Measurements from ENCODE around the gene CD300LD. TPM values are rescaled to one million over a fixed set of nuclear protein-coding genes. Genes with fewer than 3 reads are reported as not detected.
"Not testable (repeated sequence)": the region's sequence is repeated elsewhere in the genome, so short reads cannot be mapped to it uniquely, and the experiment has no call there.

CD300LD gene
- polyA plus RNA-seq, 3 donors = 0.33 to 0.50 (median 0.41) TPM

GRCh38 chr17:74561586-74561985 lies 30.5 kb downstream of the CD300LD start:
- Mint-ChIP-seq H3K4me1 (peaks cover 27% of the 10 kb centered on the region), H3K27ac (peak overlapping the region in 2 of 7 donors; percentile 70 to 77), H3K9me3 (peaks cover 0 to 7% (median 0%) of the 10 kb centered on the region in 7 donors), H3K27me3 (ENCODE audit: low read depth in 3 of 3) (peaks cover 3 to 8% (median 6%) of the 10 kb centered on the region in 3 donors), H3K4me3 (peak overlapping the region in 1 of 2 donors; percentile 49), H3K36me3 (peaks cover 10 to 45% of the 10 kb centered on the region in 2 donors)
- Histone ChIP-seq H3K9ac (ENCODE audit: insufficient read depth, low read length, poor library complexity, severe bottlenecking) (no peak overlapping the region), H3K4me3 (replicated peaks in 1 of 3; ENCODE audit: low read depth in 2 of 3, low read length in 3 of 3) (no peak overlapping the region), H3K4me2 (replicated peaks; ENCODE audit: extremely low read depth, low read length, poor library complexity, severe bottlenecking) (no peak overlapping the region), H3K27ac (ENCODE audit: low read depth in 1 of 2, low read length in 2 of 2) (no peak overlapping the region), H3K79me2 (ENCODE audit: insufficient read depth, low read length) (no peaks in the 10 kb centered on the region), H3K4me1 (ENCODE audit: control insufficient read depth in 1 of 2, insufficient read depth in 2 of 2, low read length in 2 of 2) (peaks cover 60 to 82% of the 10 kb centered on the region in 2 donors), H3K36me3 (replicated peaks in 1 of 2; ENCODE audit: control insufficient read depth in 1 of 2, insufficient read depth in 2 of 2, low read length in 2 of 2) (peaks cover 0 to 37% of the 10 kb centered on the region in 2 donors), H4K20me1 (ENCODE audit: insufficient read depth, low read length) (peaks cover 31% of the 10 kb centered on the region), H3K27me3 (ENCODE audit: control insufficient read depth in 2 of 2, insufficient read depth in 2 of 2, low read length in 2 of 2) (no peaks in the 10 kb centered on the region), H3K9me3 (replicated peaks in 1 of 2; ENCODE audit: control insufficient read depth in 1 of 2, insufficient read depth in 1 of 2, low read length in 2 of 2) (no peaks in the 10 kb centered on the region), H2AFZ (ENCODE audit: insufficient read depth, low read depth, low read length, poor library complexity, severe bottlenecking) (no peak overlapping the region)
- intact Hi-C loops (cut with micrococcal nuclease) = loop anchor here in 1 of 2 donors (5.0 to 10.0 kb wide), 2 partner anchors 41 to 173 kb away; partner anchors contain the start of gene RAB37
- 33% methylated on average over 3 of the region's 3 CpGs for WGBS (ENCODE audit: insufficient coverage)
- DNase-seq = no peak
- TF ChIP-seq, protein P1, sequence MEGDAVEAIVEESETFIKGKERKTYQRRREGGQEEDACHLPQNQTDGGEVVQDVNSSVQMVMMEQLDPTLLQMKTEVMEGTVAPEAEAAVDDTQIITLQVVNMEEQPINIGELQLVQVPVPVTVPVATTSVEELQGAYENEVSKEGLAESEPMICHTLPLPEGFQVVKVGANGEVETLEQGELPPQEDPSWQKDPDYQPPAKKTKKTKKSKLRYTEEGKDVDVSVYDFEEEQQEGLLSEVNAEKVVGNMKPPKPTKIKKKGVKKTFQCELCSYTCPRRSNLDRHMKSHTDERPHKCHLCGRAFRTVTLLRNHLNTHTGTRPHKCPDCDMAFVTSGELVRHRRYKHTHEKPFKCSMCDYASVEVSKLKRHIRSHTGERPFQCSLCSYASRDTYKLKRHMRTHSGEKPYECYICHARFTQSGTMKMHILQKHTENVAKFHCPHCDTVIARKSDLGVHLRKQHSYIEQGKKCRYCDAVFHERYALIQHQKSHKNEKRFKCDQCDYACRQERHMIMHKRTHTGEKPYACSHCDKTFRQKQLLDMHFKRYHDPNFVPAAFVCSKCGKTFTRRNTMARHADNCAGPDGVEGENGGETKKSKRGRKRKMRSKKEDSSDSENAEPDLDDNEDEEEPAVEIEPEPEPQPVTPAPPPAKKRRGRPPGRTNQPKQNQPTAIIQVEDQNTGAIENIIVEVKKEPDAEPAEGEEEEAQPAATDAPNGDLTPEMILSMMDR (IDR thresholded peaks at IDR 0.05) = no peak

- H3K9ac ChIP-seq (ENCODE audit: insufficient read depth, low read length, poor library complexity, severe bottlenecking) = no peak overlapping the region
- DNase-seq = no peak
- no peaks in the 10 kb centered on the region for H3K9me3 ChIP-seq (replicated peaks in 1 of 2; ENCODE audit: control insufficient read depth in 1 of 2, insufficient read depth in 1 of 2, low read length in 2 of 2)
- intact Hi-C loops (cut with micrococcal nuclease) = no loop called here
- H3K36me3 ChIP-seq (replicated peaks in 1 of 2; ENCODE audit: control insufficient read depth in 1 of 2, insufficient read depth in 2 of 2, low read length in 2 of 2) = peaks cover 0 to 31% of the 10 kb centered on the region in 2 donors
- H3K27ac Mint-ChIP-seq = peak overlapping the region in 6 of 7 donors; percentile 0 to 94 (median 86)
- peaks cover 0 to 7% (median 0%) of the 10 kb centered on the region in 7 donors for H3K9me3 Mint-ChIP-seq
- H3K4me3 Mint-ChIP-seq = peak overlapping the region in 1 of 2 donors; percentile 79
- H3K27me3 ChIP-seq (ENCODE audit: control insufficient read depth in 2 of 2, insufficient read depth in 2 of 2, low read length in 2 of 2) = no peaks in the 10 kb centered on the region
- peak overlapping the region in 1 of 3 experiments; percentile 31 for H3K4me3 ChIP-seq (replicated peaks in 1 of 3; ENCODE audit: low read depth in 2 of 3, low read length in 3 of 3)
- peaks cover 52 to 76% of the 10 kb centered on the region in 2 donors for H3K4me1 ChIP-seq (ENCODE audit: control insufficient read depth in 1 of 2, insufficient read depth in 2 of 2, low read length in 2 of 2)
- peaks cover 22% of the 10 kb centered on the region for H4K20me1 ChIP-seq (ENCODE audit: insufficient read depth, low read length)
- peak overlapping the region; percentile 30 for H3K4me2 ChIP-seq (replicated peaks; ENCODE audit: extremely low read depth, low read length, poor library complexity, severe bottlenecking)
- TF ChIP-seq, protein P1 (IDR thresholded peaks at IDR 0.05) = no peak
- H3K4me1 Mint-ChIP-seq = peaks cover 30% of the 10 kb centered on the region
- peak overlapping the region; percentile 43 to 77 for H3K27ac ChIP-seq (ENCODE audit: low read depth in 1 of 2, low read length in 2 of 2)
- no peak overlapping the region for H2AFZ ChIP-seq (ENCODE audit: insufficient read depth, low read depth, low read length, poor library complexity, severe bottlenecking)
- H3K27me3 Mint-ChIP-seq (ENCODE audit: low read depth in 3 of 3) = peaks cover 0 to 9% (median 6%) of the 10 kb centered on the region in 3 donors
- H3K36me3 Mint-ChIP-seq = peaks cover 10 to 46% of the 10 kb centered on the region in 2 donors
- 48% methylated on average over 2 of the region's 6 CpGs for WGBS (ENCODE audit: insufficient coverage)
- H3K79me2 ChIP-seq (ENCODE audit: insufficient read depth, low read length) = no peaks in the 10 kb centered on the region
Measured at GRCh38 chr17:74558882-74559519, 33.1 kb downstream of the CD300LD start.

DNA sequence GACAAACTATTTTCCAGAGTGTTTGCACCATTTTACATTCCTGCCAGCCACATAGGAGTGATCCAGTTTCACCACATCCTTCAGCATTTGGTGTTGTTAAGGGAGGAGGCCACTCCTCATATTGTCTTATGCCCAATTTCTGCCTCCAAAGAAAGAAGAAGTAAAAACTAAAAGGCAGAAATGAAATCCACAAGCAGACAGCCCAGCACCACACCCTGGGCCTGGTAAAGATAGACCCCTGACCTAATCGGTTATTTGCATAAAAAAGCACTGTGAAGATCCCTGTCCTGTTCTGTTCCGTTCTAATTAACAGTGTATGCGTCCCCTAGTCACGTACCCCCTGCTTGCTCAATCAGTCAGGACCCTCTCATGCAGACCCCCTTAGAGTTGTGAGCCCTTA lies 33.7 kb downstream of the CD300LD start:
- H3K4me1 Mint-ChIP-seq = peaks cover 30% of the 10 kb centered on the region
- H3K9me3 Mint-ChIP-seq; H3K27me3 Mint-ChIP-seq (ENCODE audit: low read depth in 3 of 3); H3K79me2 ChIP-seq (ENCODE audit: insufficient read depth, low read length); intact Hi-C loops (cut with micrococcal nuclease); H3K9ac ChIP-seq (ENCODE audit: insufficient read depth, low read length, poor library complexity, severe bottlenecking); H3K9me3 ChIP-seq (replicated peaks in 1 of 2; ENCODE audit: control insufficient read depth in 1 of 2, insufficient read depth in 1 of 2, low read length in 2 of 2); H3K27me3 ChIP-seq (ENCODE audit: control insufficient read depth in 2 of 2, insufficient read depth in 2 of 2, low read length in 2 of 2); DNase-seq; H2AFZ ChIP-seq (ENCODE audit: insufficient read depth, low read depth, low read length, poor library complexity, severe bottlenecking): not testable (repeated sequence)
- H3K4me1 ChIP-seq (ENCODE audit: control insufficient read depth in 1 of 2, insufficient read depth in 2 of 2, low read length in 2 of 2) = peaks cover 52 to 70% of the 10 kb centered on the region in 2 donors
- H3K4me2 ChIP-seq (replicated peaks; ENCODE audit: extremely low read depth, low read length, poor library complexity, severe bottlenecking) = peak overlapping the region; percentile 30
- H3K27ac Mint-ChIP-seq = peak overlapping the region in 6 of 7 donors; percentile 0 to 94 (median 86)
- peak overlapping the region; percentile 43 to 77 for H3K27ac ChIP-seq (ENCODE audit: low read depth in 1 of 2, low read length in 2 of 2)
- 87% methylated on average over 3 of the region's 4 CpGs for WGBS (ENCODE audit: insufficient coverage)
- peaks cover 7 to 42% of the 10 kb centered on the region in 2 donors for H3K36me3 Mint-ChIP-seq
- H3K36me3 ChIP-seq (replicated peaks in 1 of 2; ENCODE audit: control insufficient read depth in 1 of 2, insufficient read depth in 2 of 2, low read length in 2 of 2) = peaks cover 0 to 25% of the 10 kb centered on the region in 2 donors
- peak overlapping the region in 1 of 2 donors; percentile 79 for H3K4me3 Mint-ChIP-seq
- peaks cover 18% of the 10 kb centered on the region for H4K20me1 ChIP-seq (ENCODE audit: insufficient read depth, low read length)
- H3K4me3 ChIP-seq (replicated peaks in 1 of 3; ENCODE audit: low read depth in 2 of 3, low read length in 3 of 3) = peak overlapping the region in 1 of 3 experiments; percentile 31
